Measurements from ENCODE around the gene CD83.

Gene CD83

GRCh38 chr6:14126191-14126590 lies 8.6 kb downstream of the CD83 start:
- no peak for DNase-seq (ENCODE audit: low read depth)

- no peak for DNase-seq (ENCODE audit: low read depth)
Observed at GRCh38 chr6:14127611-14128010, 10.0 kb downstream of the CD83 start.

GRCh38 chr6:14128012-14128411 lies 10.4 kb downstream of the CD83 start:
- DNase-seq (ENCODE audit: low read depth): no peak

GRCh38 chr6:14128746-14129145 lies 11.2 kb downstream of the CD83 start:
- DNase-seq (ENCODE audit: low read depth): no peak

- DNase-seq (ENCODE audit: low read depth): peak; percentile 72
Observed at GRCh38 chr6:14129575-14129974, 12.0 kb downstream of the CD83 start.

GRCh38 chr6:14130435-14131075 lies 13.0 kb downstream of the CD83 start:
- DNase-seq (ENCODE audit: low read depth): no peak

- no peak for DNase-seq (ENCODE audit: low read depth)
Observed at GRCh38 chr6:14131579-14131978, 14.0 kb downstream of the CD83 start.

GRCh38 chr6:14132244-14132920 lies 14.8 kb downstream of the CD83 start:
- no peak for DNase-seq (ENCODE audit: low read depth)

- DNase-seq (ENCODE audit: low read depth): no peak
Observed at GRCh38 chr6:14132921-14133275, 15.3 kb downstream of the CD83 start.

GRCh38 chr6:14134211-14134910 lies 16.8 kb downstream of the CD83 start:
- DNase-seq (ENCODE audit: low read depth): no peak

- DNase-seq (ENCODE audit: low read depth): no peak
Observed at GRCh38 chr6:14135893-14136539, 18.4 kb downstream of the CD83 start.

GRCh38 chr6:14138701-14139215 lies 21.2 kb downstream of the CD83 start:
- no peak for DNase-seq (ENCODE audit: low read depth)

- no peak for DNase-seq (ENCODE audit: low read depth)
Observed at GRCh38 chr6:14141351-14142062, 23.9 kb downstream of the CD83 start.

GRCh38 chr6:14142063-14142450 lies 24.5 kb downstream of the CD83 start:
- DNase-seq (ENCODE audit: low read depth): no peak

- DNase-seq (ENCODE audit: low read depth): no peak
Observed at GRCh38 chr6:14142511-14143223, 25.1 kb downstream of the CD83 start.

- DNase-seq (ENCODE audit: low read depth): no peak
Observed at GRCh38 chr6:14143305-14143704, 25.7 kb downstream of the CD83 start.

GRCh38 chr6:14144678-14145113 lies 27.1 kb downstream of the CD83 start:
- peak; percentile 66 for DNase-seq (ENCODE audit: low read depth)

- no peak for DNase-seq (ENCODE audit: low read depth)
Observed at GRCh38 chr6:14146506-14147096, 29.0 kb downstream of the CD83 start.

- no peak for DNase-seq (ENCODE audit: low read depth)
Observed at GRCh38 chr6:14147891-14148290, 30.3 kb downstream of the CD83 start.

- no peak for DNase-seq (ENCODE audit: low read depth)
Observed at GRCh38 chr6:14148471-14148870, 30.9 kb downstream of the CD83 start.

Data from EH (cell line).